Kidney (tissue), 14 donors: ENCODE measurements around the gene NCEH1. TPM values are rescaled to one million over a fixed set of nuclear protein-coding genes. Genes with fewer than 3 reads are reported as not detected.
A peak's percentile ranks its signal among the peaks of the same experiment; 100 is the strongest.

Source experiments
- DNase-seq, 5 donors: peaks; one replicate each; pipeline ENCODE4 v3.0.0-alpha.2; 2013 to 2020
- FAIRE-seq: peaks from 2 replicates; lab custom pipeline; 2012; peaks lifted over from hg19 to GRCh38; lab: Jason Lieb, UNC
- H3K27ac ChIP-seq, 2 donors: one replicate each; pipeline ENCODE4 v1.7.0; 2013; ENCODE audit warnings: low read depth in 2 of 2, low read length in 2 of 2, inconsistent platforms in 1 of 2
- H3K27me3 ChIP-seq: one replicate; pipeline ENCODE4 v1.7.1; 2013; ENCODE audit warnings: low read length, inconsistent platforms; ENCODE audit not compliant: control insufficient read depth, insufficient read depth
- H3K36me3 ChIP-seq, 3 donors: one replicate each; pipeline versions ENCODE4 v1.7.0 to v1.7.1; 2013; ENCODE audit warnings: low read length in 3 of 3, control low read depth in 1 of 3, inconsistent platforms in 1 of 3; ENCODE audit not compliant: insufficient read depth in 3 of 3, control insufficient read depth in 2 of 3
- H3K4me1 ChIP-seq, 3 donors: one replicate each; pipeline versions ENCODE4 v1.7.0 to v1.7.1; 2013; ENCODE audit warnings: low read length in 3 of 3, inconsistent platforms in 1 of 3, low read depth in 1 of 3; ENCODE audit not compliant: control insufficient read depth in 2 of 3, insufficient read depth in 2 of 3
- H3K4me3 ChIP-seq, 3 donors: one replicate each; pipeline versions ENCODE4 v1.7.0 to v1.8.1; 2013; ENCODE audit warnings: low read length in 3 of 3, control low read depth in 1 of 3, inconsistent platforms in 1 of 3
- H3K9ac ChIP-seq, 3 donors: one replicate each; pipeline versions ENCODE4 v1.7.0 to v1.7.1; 2013; ENCODE audit warnings: low read length in 3 of 3, control low read depth in 1 of 3, inconsistent platforms in 1 of 3
- H3K9me3 ChIP-seq, 3 donors: one replicate each; pipeline versions ENCODE4 v1.7.0 to v1.7.1; 2013; ENCODE audit warnings: low read length in 3 of 3, control low read depth in 1 of 3, inconsistent platforms in 1 of 3; ENCODE audit not compliant: control insufficient read depth in 2 of 3, insufficient read depth in 1 of 3
- CTCF ChIP-seq: IDR thresholded peaks from 3 replicates; pipeline ENCODE4 v1.5.1; 2012; ENCODE audit warnings: mild to moderate bottlenecking, moderate library complexity, borderline replicate concordance; ENCODE audit not compliant: insufficient read depth; ENCODE audit errors: extremely low read depth
- intact Hi-C: fragments of 100-400 bp; cut with DNase I; formaldehyde crosslinking; loops from one replicate; pipeline ENCODE4 v1.11.1; 2022
- polyA plus RNA-seq: library from polyadenylated mRNA; stranded (reverse); fragments of 350-450 nt; fragmentation: Illumina TruSeq; extraction: RNeasy Lipid Tissue Mini Kit (QIAGEN cat#74804); gene quantifications from one replicate; pipeline ENCODE4 v1.2.3, GENCODE V29; 2014; ENCODE audit warnings: low read depth, low replicate concordance; ENCODE audit not compliant: insufficient read depth
- total RNA-seq: library from RNA; stranded (reverse); fragmentation: NEBNext Ultra II Directional; extraction: Animal tissue kit (Norgen Biotek cat#: 25700); gene quantifications from one replicate; pipeline ENCODE4 v1.2.1, GENCODE V29; 2021
- donor health status: control.
- donor health status: control.
- donor health status: control.
- donor health status: control.
- donor health status: control.
- donor health status: DM: yes; HTN: yes; CAD: no.
- donor health status: Normal renal cell carcinoma (clear cell type).

NCEH1 gene
- total and polyA plus RNA-seq, 2 donors from 2014 or later = 6.7 to 43.6 TPM

GRCh38 chr3:172699031-172699430, 11.8 kb downstream of the NCEH1 start:
- Histone ChIP-seq H3K9ac (no peak overlapping the region), H3K9me3 (no peaks in the 10 kb centered on the region), H3K4me1 (no peaks in the 10 kb centered on the region), H3K27ac (peak overlapping the region in 1 of 2 donors; percentile 4), H3K27me3 (no peaks in the 10 kb centered on the region), H3K36me3 (no peaks in the 10 kb centered on the region), H3K4me3 (no peak overlapping the region)
- TF ChIP-seq CTCF = no peak
- intact Hi-C loops = no loop called here
- DNase-seq (no peak), FAIRE-seq (no peak)

- Histone ChIP-seq H3K27ac (peak overlapping the region in 1 of 2 donors; percentile 4), H3K4me3 (no peak overlapping the region), H3K27me3 (no peaks in the 10 kb centered on the region), H3K4me1 (no peaks in the 10 kb centered on the region), H3K36me3 (no peaks in the 10 kb centered on the region), H3K9me3 (no peaks in the 10 kb centered on the region), H3K9ac (no peak overlapping the region)
- TF ChIP-seq CTCF = no peak
- FAIRE-seq = no peak
- intact Hi-C loops = no loop called here
- no peak for DNase-seq
Measured at GRCh38 chr3:172698631-172699030, 12.2 kb downstream of the NCEH1 start.

- H3K4me1 ChIP-seq = no peaks in the 10 kb centered on the region
- TF ChIP-seq CTCF = no peak
- no peak overlapping the region for H3K27ac ChIP-seq
- no peaks in the 10 kb centered on the region for H3K27me3 ChIP-seq
- no peak overlapping the region for H3K9ac ChIP-seq
- no peak for FAIRE-seq
- DNase-seq = no peak
- no peak overlapping the region for H3K4me3 ChIP-seq
- intact Hi-C loops = no loop called here
- H3K36me3 ChIP-seq = no peaks in the 10 kb centered on the region
- no peaks in the 10 kb centered on the region for H3K9me3 ChIP-seq
Measured at GRCh38 chr3:172697558-172697957, 13.3 kb downstream of the NCEH1 start.

GRCh38 chr3:172696357-172696756, 14.5 kb downstream of the NCEH1 start:
- Histone ChIP-seq H3K9ac (no peak overlapping the region), H3K4me3 (no peak overlapping the region), H3K27ac (no peak overlapping the region), H3K27me3 (no peaks in the 10 kb centered on the region), H3K9me3 (no peaks in the 10 kb centered on the region), H3K36me3 (no peaks in the 10 kb centered on the region), H3K4me1 (no peaks in the 10 kb centered on the region)
- TF ChIP-seq CTCF = no peak
- intact Hi-C loops = no loop called here
- FAIRE-seq (no peak), DNase-seq (no peak)
